ENCODE data around the gene METTL1. TPM values are rescaled to one million over a fixed set of nuclear protein-coding genes. Genes with fewer than 3 reads are reported as not detected.
"Not testable (repeated sequence)": the region's sequence is repeated elsewhere in the genome, so short reads cannot be mapped to it uniquely, and the experiment has no call there.

METTL1 gene
- 10 to 100 TPM in 1 of 3 donors, 1 to 10 TPM in 2; 3.5 to 11.8 (median 6.7) TPM for polyA plus RNA-seq

DNA sequence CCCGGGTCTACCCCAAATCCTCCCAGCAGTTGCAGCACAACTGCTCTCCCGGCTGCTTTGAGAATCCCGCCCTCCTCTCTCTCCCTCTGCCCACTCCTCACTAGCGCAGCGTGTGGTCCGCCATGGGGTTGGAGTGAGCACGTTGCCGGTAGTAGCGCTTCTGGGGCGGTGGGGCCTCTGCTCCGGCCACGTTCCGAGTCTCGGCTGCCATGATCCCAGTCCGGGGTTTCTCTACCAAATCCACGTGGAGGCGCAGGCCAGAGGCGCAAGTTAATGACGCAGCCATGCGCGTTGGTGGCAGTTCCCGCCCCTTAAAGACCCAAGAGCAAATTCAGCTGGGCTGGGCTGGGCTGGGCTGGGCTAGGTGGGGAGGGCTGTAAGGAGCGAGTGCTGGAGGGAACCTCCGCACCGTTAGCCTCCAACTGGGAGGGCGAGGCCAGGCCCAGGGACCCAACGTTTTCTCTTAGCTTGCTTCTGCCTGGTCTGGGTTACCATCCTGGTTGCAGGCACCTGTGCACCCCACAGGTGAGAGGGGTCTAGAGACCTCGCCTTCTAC is at the start of gene METTL1:
TSS of gene METTL1 (minus strand) at position 233 of the 556 bp plus-strand sequence. CDS start at position 211, 22 bp downstream.
- peaks cover 0 to 11% (median 5%) of the 10 kb centered on the region in 3 donors for H3K27me3 Mint-ChIP-seq (ENCODE audit: low read depth in 3 of 3)
- peaks cover 6 to 12% (median 9%) of the 10 kb centered on the region in 3 donors for H3K36me3 Mint-ChIP-seq
- peak; percentile 85 to 86 (median 86) for DNase-seq
- H3K4me3 Mint-ChIP-seq = peak within 1 kb of the TSS; percentile 94 to 99 (median 97)
- H3K9me3 Mint-ChIP-seq = no peaks in the 10 kb centered on the region
- peaks cover 11 to 23% of the 10 kb centered on the region in 2 donors for H3K4me1 Mint-ChIP-seq
- H3K27ac Mint-ChIP-seq = peak within 1 kb of the TSS; percentile 92 to 96 (median 92)

GRCh38 chr12:57821015-57821414 is 49.1 kb upstream of the METTL1 start:
- not testable (repeated sequence) for H3K27me3 Mint-ChIP-seq (ENCODE audit: low read depth in 3 of 3); H3K9me3 Mint-ChIP-seq; H3K4me3 Mint-ChIP-seq; H3K27ac Mint-ChIP-seq; H3K4me1 Mint-ChIP-seq; DNase-seq
- peaks cover 11 to 34% (median 18%) of the 10 kb centered on the region in 3 donors for H3K36me3 Mint-ChIP-seq

DNA sequence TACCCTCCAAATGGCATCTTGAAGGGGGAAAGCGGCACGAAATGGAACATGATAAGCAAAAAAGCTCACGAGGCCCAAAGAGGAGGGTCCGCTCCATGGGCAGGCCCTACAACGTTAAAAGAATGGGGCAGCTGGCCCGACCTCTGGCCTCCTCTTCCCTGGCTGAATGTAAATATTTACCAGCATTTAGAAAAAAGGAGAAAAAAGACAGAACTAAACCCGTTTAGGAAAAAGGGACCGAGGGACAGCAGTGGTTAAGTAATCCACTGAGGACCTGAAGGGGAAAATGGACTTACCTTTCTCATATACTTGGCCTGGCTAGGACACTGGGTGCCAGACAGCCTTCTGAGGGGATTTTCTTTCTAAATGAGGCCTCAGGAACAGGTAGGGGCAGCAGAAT is 48.2 kb upstream of the METTL1 start:
- H3K4me3 Mint-ChIP-seq; H3K27ac Mint-ChIP-seq; H3K9me3 Mint-ChIP-seq; H3K4me1 Mint-ChIP-seq; H3K27me3 Mint-ChIP-seq (ENCODE audit: low read depth in 3 of 3); DNase-seq: not testable (repeated sequence)
- H3K36me3 Mint-ChIP-seq = peaks cover 10 to 26% (median 11%) of the 10 kb centered on the region in 3 donors

- H3K27ac Mint-ChIP-seq; H3K4me3 Mint-ChIP-seq; H3K27me3 Mint-ChIP-seq (ENCODE audit: low read depth in 3 of 3); H3K4me1 Mint-ChIP-seq; DNase-seq; H3K9me3 Mint-ChIP-seq: not testable (repeated sequence)
- H3K36me3 Mint-ChIP-seq = peaks cover 1 to 17% (median 4%) of the 10 kb centered on the region in 3 donors
Measured at GRCh38 chr12:57817990-57818331, 46.1 kb upstream of the METTL1 start.

DNA sequence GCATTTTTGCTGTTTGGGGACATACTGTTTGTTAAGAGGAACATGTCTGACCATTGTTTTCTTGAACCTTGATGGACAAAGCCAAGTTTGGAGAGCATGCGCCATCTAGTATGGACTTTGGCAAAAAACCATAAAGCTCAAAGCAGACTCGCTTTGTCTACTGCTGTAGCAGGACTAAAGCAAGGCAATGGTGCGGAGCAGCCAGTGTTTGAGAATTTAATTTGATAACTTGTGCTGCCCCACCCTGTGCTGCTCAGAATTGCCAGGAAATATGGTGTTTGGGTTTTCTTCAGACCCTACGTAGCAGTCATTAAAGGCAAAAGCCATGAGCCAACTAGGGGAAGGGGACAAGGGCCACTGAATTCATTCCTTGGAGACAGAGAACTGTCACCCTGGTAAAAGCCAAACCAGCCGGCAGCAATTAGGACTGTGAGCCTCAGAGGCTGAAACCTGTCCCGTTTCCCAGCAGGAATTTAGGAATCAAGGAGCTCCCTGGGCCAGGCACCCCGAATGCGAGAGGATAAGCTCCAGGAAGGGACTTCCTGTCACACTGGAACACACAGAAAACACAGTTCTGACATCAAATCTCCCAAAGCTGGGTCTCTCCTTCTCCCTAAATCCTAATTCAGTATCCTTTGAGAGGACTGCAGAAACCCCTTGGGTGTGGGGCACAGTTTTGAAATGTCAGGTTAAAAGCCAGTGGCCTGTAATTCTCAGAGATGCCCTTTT is 45.5 kb upstream of the METTL1 start:
- no peak for DNase-seq
- Mint-ChIP-seq H3K27me3 (ENCODE audit: low read depth in 3 of 3) (peaks cover 0 to 2% (median 2%) of the 10 kb centered on the region in 3 donors), H3K27ac (no peak overlapping the region), H3K36me3 (peaks cover 0 to 11% (median 3%) of the 10 kb centered on the region in 3 donors), H3K4me1 (peaks cover 0 to 2% of the 10 kb centered on the region in 2 donors), H3K4me3 (no peak overlapping the region), H3K9me3 (no peaks in the 10 kb centered on the region)

DNA sequence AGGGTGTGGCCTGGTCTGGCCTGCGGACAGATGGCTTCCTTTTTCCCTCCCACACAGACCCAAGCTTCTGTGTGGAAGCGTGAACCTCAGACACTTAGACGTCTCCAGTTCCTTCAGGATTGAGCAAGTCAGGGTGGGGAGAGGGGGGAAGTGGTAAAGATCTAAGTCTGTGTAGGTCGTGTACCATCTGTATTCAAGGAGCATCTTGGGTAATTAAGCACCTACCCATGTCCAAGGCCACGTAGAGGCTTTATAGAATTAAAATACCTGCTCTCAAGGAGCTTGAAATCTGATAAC is 44.9 kb upstream of the METTL1 start:
- Mint-ChIP-seq H3K9me3 (no peaks in the 10 kb centered on the region), H3K36me3 (peaks cover 0 to 10% (median 5%) of the 10 kb centered on the region in 3 donors), H3K27me3 (ENCODE audit: low read depth in 3 of 3) (peaks cover 0 to 2% (median 0%) of the 10 kb centered on the region in 3 donors), H3K27ac (peak overlapping the region in 1 of 6 donors; percentile 51), H3K4me1 (peaks cover 0 to 2% of the 10 kb centered on the region in 2 donors), H3K4me3 (no peak overlapping the region)
- no peak for DNase-seq

DNA sequence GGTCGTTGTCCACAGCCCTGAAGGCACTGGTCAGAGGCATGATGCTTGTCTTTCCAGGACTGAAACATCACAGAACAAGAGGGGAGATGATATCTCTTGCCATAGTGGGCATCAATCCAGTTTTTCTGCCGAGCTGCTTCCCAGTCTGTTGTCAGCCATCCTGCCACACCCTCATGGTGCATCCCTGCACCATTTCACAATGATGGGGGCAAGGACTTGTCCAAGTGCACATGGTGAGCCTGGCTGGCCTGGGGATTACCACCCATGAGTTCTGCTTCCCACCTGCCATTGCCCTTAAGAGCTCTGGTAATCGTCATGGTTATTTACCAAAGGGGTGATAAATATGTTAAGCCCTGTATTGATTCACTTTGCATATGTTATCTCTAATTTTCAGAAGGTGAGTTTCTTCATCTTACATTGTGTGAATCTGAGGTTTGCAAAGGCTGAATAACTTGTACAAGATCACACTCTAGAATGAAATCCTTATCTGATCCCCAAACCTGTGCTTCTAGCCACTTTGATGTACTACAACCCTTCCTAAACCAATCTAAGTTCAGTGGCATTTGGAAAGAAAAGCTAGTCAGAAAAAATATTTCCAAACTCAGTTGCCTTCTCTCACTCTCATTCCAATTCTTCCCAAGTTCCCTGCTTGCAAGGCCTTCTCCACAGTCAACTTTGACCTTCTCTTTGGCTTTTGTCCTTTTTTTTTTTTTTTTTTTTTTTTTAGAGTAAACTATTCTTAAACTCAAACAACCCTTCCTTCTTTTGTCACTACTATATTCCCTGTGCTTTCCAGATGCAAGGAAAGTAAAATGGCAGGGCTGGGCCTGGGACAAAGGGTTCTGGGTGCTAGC is 44.3 kb upstream of the METTL1 start:
- DNase-seq = no peak
- Mint-ChIP-seq H3K27me3 (ENCODE audit: low read depth in 3 of 3) (peaks cover 0 to 2% (median 0%) of the 10 kb centered on the region in 3 donors), H3K4me3 (no peak overlapping the region), H3K36me3 (peaks cover 0 to 10% (median 8%) of the 10 kb centered on the region in 3 donors), H3K27ac (peak overlapping the region in 2 of 6 donors; percentile 42 to 51), H3K9me3 (no peaks in the 10 kb centered on the region), H3K4me1 (peaks cover 0 to 2% of the 10 kb centered on the region in 2 donors)

DNA sequence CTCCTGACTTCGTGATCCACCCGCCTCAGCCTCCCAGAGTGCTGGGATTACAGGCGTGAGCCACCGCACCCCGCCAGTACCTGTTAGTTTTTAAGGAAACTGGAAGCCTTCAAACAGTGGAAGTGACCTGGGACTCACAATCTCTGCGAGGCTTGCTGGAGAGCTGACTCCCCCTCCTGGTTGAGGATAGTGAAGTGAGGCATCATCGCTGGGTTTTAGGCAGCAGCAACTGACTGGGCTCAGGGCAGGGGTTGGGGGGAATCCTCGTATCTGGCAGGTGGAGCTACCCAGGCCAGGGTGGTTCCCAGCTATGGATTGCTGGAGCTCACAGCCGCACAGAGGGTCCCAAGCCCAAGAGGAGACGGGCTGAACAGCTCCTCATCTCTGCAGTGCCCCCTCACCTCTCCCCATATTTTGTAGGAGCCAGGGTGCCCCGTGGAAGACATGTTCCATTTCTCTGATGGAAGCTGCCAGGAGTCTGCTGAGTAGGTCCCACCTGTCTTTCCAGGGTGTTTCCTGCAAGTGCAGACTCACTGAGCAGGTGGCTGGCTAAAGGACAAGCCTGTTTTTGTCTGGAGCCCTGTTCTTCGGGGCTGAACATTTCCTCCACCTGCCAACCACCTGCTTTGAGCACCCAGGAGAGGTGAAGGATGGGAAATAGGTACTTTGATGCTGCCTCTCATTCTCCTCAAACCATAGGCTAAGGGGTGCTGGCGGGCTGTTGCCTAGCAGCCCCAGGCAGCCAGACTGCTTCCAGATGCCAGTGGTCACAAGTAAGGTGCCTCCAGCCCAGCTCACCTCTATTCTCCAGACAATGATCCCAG is 43.5 kb upstream of the METTL1 start:
- H3K4me1 Mint-ChIP-seq = peaks cover 0 to 2% of the 10 kb centered on the region in 2 donors
- peaks cover 0 to 10% (median 8%) of the 10 kb centered on the region in 3 donors for H3K36me3 Mint-ChIP-seq
- no peak for DNase-seq
- no peaks in the 10 kb centered on the region for H3K9me3 Mint-ChIP-seq
- H3K27ac Mint-ChIP-seq = no peak overlapping the region
- H3K27me3 Mint-ChIP-seq (ENCODE audit: low read depth in 3 of 3) = peaks cover 0 to 2% (median 0%) of the 10 kb centered on the region in 3 donors
- no peak overlapping the region for H3K4me3 Mint-ChIP-seq

- Mint-ChIP-seq H3K27ac (no peak overlapping the region), H3K27me3 (ENCODE audit: low read depth in 3 of 3) (peaks cover 0 to 2% (median 0%) of the 10 kb centered on the region in 3 donors), H3K36me3 (peaks cover 0 to 10% (median 8%) of the 10 kb centered on the region in 3 donors), H3K9me3 (no peaks in the 10 kb centered on the region), H3K4me1 (peaks cover 0 to 2% of the 10 kb centered on the region in 2 donors), H3K4me3 (no peak overlapping the region)
- DNase-seq = no peak
Measured at GRCh38 chr12:57813971-57814772, 42.3 kb upstream of the METTL1 start.

- Mint-ChIP-seq H3K27ac (no peak overlapping the region), H3K9me3 (no peaks in the 10 kb centered on the region), H3K4me1 (peaks cover 0 to 2% of the 10 kb centered on the region in 2 donors), H3K36me3 (peaks cover 0 to 8% (median 5%) of the 10 kb centered on the region in 3 donors), H3K4me3 (no peak overlapping the region), H3K27me3 (ENCODE audit: low read depth in 3 of 3) (peaks cover 0 to 2% (median 0%) of the 10 kb centered on the region in 3 donors)
- no peak for DNase-seq
Measured at GRCh38 chr12:57813111-57813970, 41.4 kb upstream of the METTL1 start.

DNA sequence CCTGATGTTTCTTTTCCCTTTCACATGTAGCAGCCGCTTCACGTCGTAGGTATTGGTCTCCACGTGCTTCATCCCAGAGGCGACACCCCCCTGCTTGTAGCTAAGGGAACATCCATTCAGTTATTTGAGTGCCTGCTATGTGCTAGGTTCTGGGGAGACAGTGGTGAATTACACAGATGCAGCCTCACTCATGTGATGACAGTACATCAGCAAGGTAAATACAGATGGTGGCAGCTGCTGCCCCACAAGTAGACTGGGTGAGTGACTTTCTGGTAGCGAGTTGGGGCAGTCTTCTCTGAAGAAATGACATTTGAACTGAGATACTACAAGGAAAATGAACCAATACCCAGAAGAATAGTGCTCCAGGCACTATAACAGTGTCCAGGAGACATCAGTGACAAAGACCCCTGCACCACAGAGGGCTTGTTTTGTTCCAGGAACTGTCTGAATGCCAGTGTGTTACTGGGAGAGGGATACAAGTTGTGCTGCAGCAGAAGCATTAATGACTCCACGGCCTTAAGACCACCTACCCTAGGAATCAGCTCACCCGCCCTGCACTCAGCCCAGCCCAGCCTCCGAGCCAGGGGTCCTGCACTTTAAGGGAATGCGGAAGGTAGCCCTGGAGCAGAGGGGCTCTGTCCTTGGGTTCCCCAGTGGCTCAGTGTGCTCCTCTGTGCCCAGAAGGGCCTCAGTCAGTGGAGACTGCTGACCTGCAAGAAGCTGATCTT is 39.3 kb upstream of the METTL1 start:
- no peak for DNase-seq
- no peak overlapping the region for H3K27ac Mint-ChIP-seq
- no peaks in the 10 kb centered on the region for H3K9me3 Mint-ChIP-seq
- peaks cover 0 to 2% (median 0%) of the 10 kb centered on the region in 3 donors for H3K27me3 Mint-ChIP-seq (ENCODE audit: low read depth in 3 of 3)
- no peak overlapping the region for H3K4me3 Mint-ChIP-seq
- peaks cover 0 to 10% (median 8%) of the 10 kb centered on the region in 3 donors for H3K36me3 Mint-ChIP-seq
- H3K4me1 Mint-ChIP-seq = no peaks in the 10 kb centered on the region
